Loucy (cell line): ENCODE data around the gene TRMT44.

Source experiments
- H2AFZ ChIP-seq: fragments of 200-600 bp; sonication (generic); 2 replicates; pipeline ENCODE4 v1.6.0; 2016; ENCODE audit warnings: antibody characterized with exemption, mild to moderate bottlenecking, low read length, moderate library complexity
- H3F3A ChIP-seq: fragments of 200-600 bp; 2 replicates; pipeline ENCODE4 v1.6.0; 2016; ENCODE audit warnings: antibody characterized with exemption, low read depth, mild to moderate bottlenecking
- H3K27me3 ChIP-seq: fragments of 200-600 bp; sonication (generic); 2 replicates; pipeline ENCODE4 v1.6.1; 2014; ENCODE audit warnings: low read length, mild to moderate bottlenecking; ENCODE audit not compliant: insufficient read depth, poor library complexity, severe bottlenecking
- H3K36me3 ChIP-seq: fragments of 200-600 bp; sonication (generic); 2 replicates; pipeline ENCODE4 v1.6.1; 2016; ENCODE audit warnings: low read length; ENCODE audit not compliant: insufficient read depth
- H3K4me1 ChIP-seq: fragments of 200-600 bp; sonication (generic); 2 replicates; pipeline ENCODE4 v1.5.1; 2014; ENCODE audit warnings: low read length, mild to moderate bottlenecking; ENCODE audit not compliant: insufficient read depth, poor library complexity, severe bottlenecking
- H3K4me2 ChIP-seq: fragments of 200-600 bp; sonication (generic); 2 replicates; pipeline ENCODE4 v1.6.0; 2014; ENCODE audit warnings: antibody characterized with exemption, low read length, low read depth, mild to moderate bottlenecking; ENCODE audit not compliant: poor library complexity, severe bottlenecking
- H3K4me3 ChIP-seq: fragments of 200-600 bp; sonication (generic); 2 replicates; pipeline ENCODE4 v1.5.1; 2014; ENCODE audit warnings: low read length, mild to moderate bottlenecking, mixed read lengths; ENCODE audit not compliant: poor library complexity, severe bottlenecking
- H3K79me2 ChIP-seq: fragments of 200-600 bp; sonication (generic); 2 replicates; pipeline ENCODE4 v1.6.1; 2014; ENCODE audit warnings: low read length; ENCODE audit not compliant: insufficient read depth
- H3K9ac ChIP-seq: fragments of 200-600 bp; sonication (generic); 2 replicates; pipeline ENCODE4 v1.6.0; 2014; ENCODE audit warnings: mild to moderate bottlenecking, low read depth, low read length, moderate library complexity; ENCODE audit not compliant: poor library complexity, severe bottlenecking
- H3K9me2 ChIP-seq: fragments of 200-600 bp; sonication (generic); replicated peaks from 2 replicates; pipeline ENCODE4 v1.6.1; 2016; ENCODE audit warnings: low read depth, low read length, mixed read lengths
- H3K9me3 ChIP-seq: fragments of 200-600 bp; sonication (generic); 2 replicates; pipeline ENCODE4 v1.6.1; 2014; ENCODE audit warnings: mild to moderate bottlenecking, antibody characterized with exemption, low read length, low read depth; ENCODE audit not compliant: insufficient read depth
- H4K20me1 ChIP-seq: fragments of 200-600 bp; sonication (generic); 2 replicates; pipeline ENCODE4 v1.6.0; 2014; ENCODE audit warnings: antibody characterized with exemption, low read length, mild to moderate bottlenecking; ENCODE audit not compliant: insufficient read depth, poor library complexity, severe bottlenecking
- EZH2phosphoT487 ChIP-seq: fragments of 200-600 bp; IDR thresholded peaks from 2 replicates; pipeline ENCODE4 v1.6.1; 2018; ENCODE audit warnings: antibody characterized with exemption, mild to moderate bottlenecking, moderate library complexity, borderline replicate concordance
- TF ChIP-seq, protein P1 (sequence below): fragments of 200-600 bp; sonication (generic); conservative IDR thresholded peaks from 2 replicates; pipeline ENCODE4 v1.5.1; 2014; ENCODE audit warnings: mild to moderate bottlenecking, antibody characterized with exemption, low read length

Gene TRMT44

GRCh38 chr4:8440492-8441311, at the start of gene TRMT44, which contains the start of gene ACOX3:
TRMT44 (plus strand) TSS chr4:8440777; CDS start chr4:8440823, 46 bp downstream.
ACOX3 (minus strand) TSS chr4:8440723; CDS start chr4:8416521, 24,202 bp downstream.
- Histone ChIP-seq H3F3A (no peaks in the 10 kb centered on the region), H3K4me1 (peaks cover 27% of the 10 kb centered on the region), H3K27me3 (no peaks in the 10 kb centered on the region), H3K9ac (peak within 1 kb of the TSS; percentile 88), H3K79me2 (peaks cover 61% of the 10 kb centered on the region), H3K9me2 (no peaks in the 10 kb centered on the region), H2AFZ (peak within 1 kb of the TSS; percentile 93), H3K36me3 (no peaks in the 10 kb centered on the region), H3K9me3 (no peaks in the 10 kb centered on the region), H4K20me1 (peaks cover 4% of the 10 kb centered on the region), H3K4me3 (peak within 1 kb of the TSS; percentile 92), H3K4me2 (peak within 1 kb of the TSS; percentile 97)
- TF ChIP-seq, protein P1, sequence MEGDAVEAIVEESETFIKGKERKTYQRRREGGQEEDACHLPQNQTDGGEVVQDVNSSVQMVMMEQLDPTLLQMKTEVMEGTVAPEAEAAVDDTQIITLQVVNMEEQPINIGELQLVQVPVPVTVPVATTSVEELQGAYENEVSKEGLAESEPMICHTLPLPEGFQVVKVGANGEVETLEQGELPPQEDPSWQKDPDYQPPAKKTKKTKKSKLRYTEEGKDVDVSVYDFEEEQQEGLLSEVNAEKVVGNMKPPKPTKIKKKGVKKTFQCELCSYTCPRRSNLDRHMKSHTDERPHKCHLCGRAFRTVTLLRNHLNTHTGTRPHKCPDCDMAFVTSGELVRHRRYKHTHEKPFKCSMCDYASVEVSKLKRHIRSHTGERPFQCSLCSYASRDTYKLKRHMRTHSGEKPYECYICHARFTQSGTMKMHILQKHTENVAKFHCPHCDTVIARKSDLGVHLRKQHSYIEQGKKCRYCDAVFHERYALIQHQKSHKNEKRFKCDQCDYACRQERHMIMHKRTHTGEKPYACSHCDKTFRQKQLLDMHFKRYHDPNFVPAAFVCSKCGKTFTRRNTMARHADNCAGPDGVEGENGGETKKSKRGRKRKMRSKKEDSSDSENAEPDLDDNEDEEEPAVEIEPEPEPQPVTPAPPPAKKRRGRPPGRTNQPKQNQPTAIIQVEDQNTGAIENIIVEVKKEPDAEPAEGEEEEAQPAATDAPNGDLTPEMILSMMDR, result no peak
- no peak for TF ChIP-seq EZH2phosphoT487

GRCh38 chr4:8391071-8391470, 49.5 kb upstream of the TRMT44 start:
- H3K9ac ChIP-seq, result no peak overlapping the region
- H3K36me3 ChIP-seq, result peaks cover 3% of the 10 kb centered on the region; the same call in 1 of the 2 replicates
- H3K9me2 ChIP-seq, result no peaks in the 10 kb centered on the region
- no peaks in the 10 kb centered on the region for H3K79me2 ChIP-seq
- no peak overlapping the region for H2AFZ ChIP-seq
- no peaks in the 10 kb centered on the region for H3K4me1 ChIP-seq
- TF ChIP-seq, protein P1, result no peak
- no peak for TF ChIP-seq EZH2phosphoT487
- no peak overlapping the region for H3K4me3 ChIP-seq
- no peaks in the 10 kb centered on the region for H3K27me3 ChIP-seq
- no peak overlapping the region for H3K4me2 ChIP-seq
- H3F3A ChIP-seq, result no peaks in the 10 kb centered on the region
- no peaks in the 10 kb centered on the region for H3K9me3 ChIP-seq
- no peaks in the 10 kb centered on the region for H4K20me1 ChIP-seq

DNA sequence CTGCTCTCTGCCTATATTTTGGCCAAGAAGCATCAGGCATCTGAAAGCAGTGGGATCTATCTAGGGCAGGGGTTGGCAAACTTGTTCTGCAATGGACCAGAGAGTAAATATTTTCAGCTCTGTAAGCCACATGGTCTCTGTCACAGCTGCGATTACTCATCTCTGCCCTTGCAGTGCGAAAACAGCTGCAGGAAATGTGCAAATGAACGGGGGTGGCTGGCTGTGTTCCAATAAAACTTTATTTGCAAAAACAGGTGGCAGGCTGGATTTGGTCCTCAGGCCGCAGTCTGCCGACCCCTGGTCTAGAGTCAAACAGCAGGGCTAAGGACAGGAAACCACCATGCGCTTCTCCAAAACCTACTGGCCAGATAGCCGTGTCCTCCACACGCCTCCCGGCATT, 48.6 kb upstream of the TRMT44 start:
- Histone ChIP-seq H3K36me3 (peaks cover 3% of the 10 kb centered on the region; the same call in 1 of the 2 replicates), H3K9me2 (no peaks in the 10 kb centered on the region)

More for the DNA sequence above, 48.6 kb upstream of the TRMT44 start:
- H3K4me1 ChIP-seq, result no peaks in the 10 kb centered on the region
- H3K4me3 ChIP-seq, result no peak overlapping the region
- TF ChIP-seq, protein P1, result no peak
- TF ChIP-seq EZH2phosphoT487, result no peak
- no peaks in the 10 kb centered on the region for H3K79me2 ChIP-seq
- no peak overlapping the region for H2AFZ ChIP-seq
- H3K27me3 ChIP-seq, result no peaks in the 10 kb centered on the region
- no peak overlapping the region for H3K4me2 ChIP-seq
- no peak overlapping the region for H3K9ac ChIP-seq
- no peaks in the 10 kb centered on the region for H3F3A ChIP-seq
- no peaks in the 10 kb centered on the region for H3K9me3 ChIP-seq
- H4K20me1 ChIP-seq, result no peaks in the 10 kb centered on the region
